ENCODE data around the gene IFT20.
"Not testable (repeated sequence)": the region's sequence is repeated elsewhere in the genome, so short reads cannot be mapped to it uniquely, and the experiment has no call there.

The IFT20 gene

DNA sequence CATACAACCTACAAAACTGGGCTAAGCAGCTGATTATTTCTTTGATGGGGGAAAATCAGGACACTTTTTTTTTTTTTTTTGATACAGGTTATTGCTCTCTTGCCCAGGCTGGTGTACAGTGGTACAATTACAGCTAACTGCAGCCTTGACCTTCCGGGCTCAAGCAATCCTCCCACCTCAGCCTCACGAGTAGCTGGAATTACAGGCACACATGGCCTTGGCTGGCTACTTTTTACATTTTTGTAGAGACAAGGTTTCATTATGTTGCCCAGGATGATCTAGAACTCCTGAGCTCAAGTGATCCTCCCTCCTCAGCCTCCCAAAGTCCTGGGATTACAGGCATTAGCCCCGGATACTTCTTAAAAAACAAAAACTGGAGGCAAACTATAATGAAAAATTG is 36.8 kb downstream of the IFT20 start:
- DNase-seq, result no peak

GRCh38 chr17:28295677-28296578 is 39.3 kb downstream of the IFT20 start:
- DNase-seq, result no peak

DNA sequence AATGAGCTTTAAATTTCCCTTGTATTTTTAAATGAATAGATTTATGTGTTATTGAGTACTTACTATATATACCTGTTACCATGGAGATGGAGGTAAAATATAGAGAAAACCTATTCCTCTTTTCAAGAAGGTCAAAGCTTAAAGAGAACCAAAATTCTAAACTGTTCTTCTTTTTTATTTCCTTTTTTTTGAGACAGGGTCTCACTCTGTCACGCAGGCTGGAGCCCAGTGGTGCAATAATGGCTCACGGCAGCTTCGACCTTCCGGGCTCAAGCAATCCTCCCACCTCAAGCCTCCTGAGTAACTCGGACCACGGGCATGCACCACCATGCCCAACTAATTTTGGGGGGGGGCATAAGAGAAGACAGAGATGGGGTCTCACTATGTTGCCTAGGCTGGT is 41.3 kb downstream of the IFT20 start:
- no peak for DNase-seq

DNA sequence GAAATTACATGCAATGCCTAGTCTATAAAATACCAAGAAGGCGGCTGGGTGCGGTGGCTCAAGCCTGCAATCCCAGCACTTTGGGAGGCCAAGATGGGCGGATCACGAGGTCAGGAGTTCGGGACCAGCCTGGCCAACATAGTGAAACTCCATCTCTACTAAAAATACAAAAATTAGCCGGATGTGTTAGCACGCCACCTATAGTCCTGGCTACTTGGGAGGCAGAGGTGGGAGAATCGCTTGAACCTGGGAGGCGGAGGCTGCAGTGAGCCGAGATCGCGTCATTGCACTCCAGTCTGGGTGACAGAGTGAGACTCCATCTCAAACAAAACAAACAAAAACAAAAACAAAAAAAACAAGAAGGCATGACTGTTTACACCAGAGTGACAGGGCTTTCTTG is 42.4 kb downstream of the IFT20 start:
- not testable (repeated sequence) for DNase-seq

DNA sequence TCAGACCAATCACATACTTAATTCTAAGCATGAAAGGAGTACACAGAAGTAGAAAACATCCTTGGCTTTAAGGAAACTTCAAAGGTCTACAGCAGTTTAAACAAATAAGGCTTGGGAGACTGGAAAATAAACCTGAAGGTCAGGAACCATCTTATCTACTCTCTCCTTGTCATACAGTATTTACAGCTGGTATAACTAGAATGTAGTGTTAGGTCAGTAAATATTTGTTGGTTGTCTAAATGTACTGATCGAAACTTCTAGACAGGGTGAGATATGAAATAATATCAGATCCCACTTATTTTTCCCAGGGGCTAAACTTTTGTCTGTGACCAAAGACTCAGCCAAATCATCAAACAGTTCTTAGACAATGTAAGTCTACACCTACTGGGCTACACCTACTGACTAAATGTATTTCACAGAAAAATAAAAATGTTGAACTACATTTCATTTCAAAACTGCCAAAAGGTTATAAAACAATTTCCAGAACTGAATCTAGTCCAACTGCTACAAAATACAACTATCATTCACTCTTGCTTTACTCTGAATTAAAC is 43.4 kb downstream of the IFT20 start:
- DNase-seq, result no peak

GRCh38 chr17:28290703-28291102 is 44.6 kb downstream of the IFT20 start:
- no peak for DNase-seq

DNA sequence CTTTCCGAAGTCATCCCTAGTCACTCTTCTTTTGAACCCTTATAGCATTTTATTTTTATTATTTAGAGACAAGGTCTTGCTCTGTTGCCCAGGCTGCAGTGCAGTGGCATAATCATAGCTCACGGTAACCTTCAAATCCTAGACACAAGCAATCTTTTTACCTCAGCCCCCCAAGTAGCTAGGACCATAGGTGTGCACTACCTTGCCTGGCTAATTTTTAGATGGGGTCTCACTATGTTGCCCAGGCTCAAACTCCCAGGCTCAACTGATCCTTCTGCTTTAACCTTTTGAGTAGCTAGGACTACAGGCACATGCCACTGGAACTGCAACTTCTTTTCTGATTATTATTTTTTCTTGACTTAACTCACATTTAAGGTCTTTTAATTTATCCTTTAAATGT is 49.3 kb downstream of the IFT20 start:
- DNase-seq, result no peak

DNA sequence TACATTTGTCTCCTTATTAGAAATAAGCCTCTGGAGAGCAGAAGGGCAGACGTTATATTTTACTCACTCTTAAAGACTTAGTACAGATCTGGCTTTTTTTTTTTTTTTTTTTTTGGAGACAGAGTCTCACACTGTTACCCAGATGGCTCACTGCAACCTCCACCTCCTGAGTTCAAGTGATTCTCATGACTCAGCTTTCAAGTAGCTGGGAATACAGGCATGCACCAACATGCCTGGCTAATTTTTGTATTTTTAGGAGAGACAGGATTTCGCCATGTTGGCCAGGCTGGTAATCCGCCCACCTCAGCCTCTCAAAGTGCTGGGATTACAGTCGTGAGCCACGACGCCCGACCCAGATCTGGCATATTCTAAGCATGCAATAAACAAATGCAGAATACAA is 52.7 kb downstream of the IFT20 start:
- DNase-seq, result no peak

DNA sequence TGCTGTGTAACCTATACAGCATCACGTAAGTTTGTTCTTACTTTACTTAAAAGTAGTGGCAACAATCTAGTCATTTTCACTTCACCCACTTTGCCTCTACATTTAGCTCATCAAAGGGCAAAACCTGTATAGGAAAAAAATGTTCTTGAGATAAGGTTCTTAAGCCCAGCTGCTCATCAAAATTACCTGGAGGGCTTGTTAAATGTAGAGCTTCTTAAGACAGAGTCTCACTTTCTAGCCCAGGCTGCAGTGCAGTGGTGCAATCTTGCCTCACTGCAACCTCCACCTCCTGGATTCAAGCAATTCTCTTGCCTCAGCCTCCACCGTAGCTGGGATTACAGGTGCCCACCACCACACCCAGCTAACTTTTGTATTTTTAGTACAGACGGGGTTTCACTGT is 54.4 kb downstream of the IFT20 start:
- no peak for DNase-seq

- no peak for DNase-seq
Measured at GRCh38 chr17:28279411-28279810, 55.9 kb downstream of the IFT20 start.

Data from activated gamma-delta T cell (primary cell).